ENCODE data around the gene CPAMD8. TPM values are rescaled to one million over a fixed set of nuclear protein-coding genes. Genes with fewer than 3 reads are reported as not detected.

CPAMD8 gene
- total RNA-seq, 4 donors from 2014 or later, result 13.9 to 116 (median 24.2) TPM

- Histone ChIP-seq H3K36me3 (peaks cover 69 to 70% of the 10 kb centered on the region in 2 donors), H3K27me3 (no peaks in the 10 kb centered on the region), H3K4me1 (peaks cover 4 to 16% of the 10 kb centered on the region in 2 donors), H3K9me3 (no peaks in the 10 kb centered on the region), H3K27ac (peak overlapping the region in 1 of 3 donors; percentile 54), H3K4me3 (replicated peaks in 1 of 3) (no peak overlapping the region)
- TF ChIP-seq, protein P1, sequence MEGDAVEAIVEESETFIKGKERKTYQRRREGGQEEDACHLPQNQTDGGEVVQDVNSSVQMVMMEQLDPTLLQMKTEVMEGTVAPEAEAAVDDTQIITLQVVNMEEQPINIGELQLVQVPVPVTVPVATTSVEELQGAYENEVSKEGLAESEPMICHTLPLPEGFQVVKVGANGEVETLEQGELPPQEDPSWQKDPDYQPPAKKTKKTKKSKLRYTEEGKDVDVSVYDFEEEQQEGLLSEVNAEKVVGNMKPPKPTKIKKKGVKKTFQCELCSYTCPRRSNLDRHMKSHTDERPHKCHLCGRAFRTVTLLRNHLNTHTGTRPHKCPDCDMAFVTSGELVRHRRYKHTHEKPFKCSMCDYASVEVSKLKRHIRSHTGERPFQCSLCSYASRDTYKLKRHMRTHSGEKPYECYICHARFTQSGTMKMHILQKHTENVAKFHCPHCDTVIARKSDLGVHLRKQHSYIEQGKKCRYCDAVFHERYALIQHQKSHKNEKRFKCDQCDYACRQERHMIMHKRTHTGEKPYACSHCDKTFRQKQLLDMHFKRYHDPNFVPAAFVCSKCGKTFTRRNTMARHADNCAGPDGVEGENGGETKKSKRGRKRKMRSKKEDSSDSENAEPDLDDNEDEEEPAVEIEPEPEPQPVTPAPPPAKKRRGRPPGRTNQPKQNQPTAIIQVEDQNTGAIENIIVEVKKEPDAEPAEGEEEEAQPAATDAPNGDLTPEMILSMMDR (IDR thresholded peaks at IDR 0.05), result no peak
- no peak for TF ChIP-seq POLR2A (IDR thresholded peaks at IDR 0.05)
- intact Hi-C loops (cut with DNase I), result no loop called here
- WGBS, 2 donors, result 81 to 90% methylated on average over 1 of the region's 1 CpG
- DNase-seq, result no peak
These were observed 152.2 kb downstream of the CPAMD8 start for GRCh38 chr19:16874250-16874977.

DNA sequence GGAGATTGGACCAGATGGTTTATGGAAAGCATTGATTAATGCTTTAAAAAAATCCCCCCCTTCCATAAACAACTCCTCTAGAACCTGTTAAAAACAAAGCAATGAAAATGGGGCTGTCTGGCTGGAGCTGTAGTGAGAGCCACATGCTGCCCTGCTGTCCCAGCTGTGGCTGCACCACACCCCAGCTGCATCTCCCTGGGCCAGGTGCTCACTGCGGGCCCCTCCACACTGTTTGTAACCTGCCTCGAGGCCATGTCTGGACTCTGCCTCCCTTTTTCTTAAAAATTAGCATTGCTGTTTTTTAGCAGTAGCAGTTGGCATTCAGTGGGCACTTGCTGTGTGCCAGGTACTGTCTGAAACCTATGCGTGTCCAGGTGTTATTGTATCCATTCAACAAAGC is 153.0 kb downstream of the CPAMD8 start:
- intact Hi-C loops (cut with DNase I), result no loop called here
- TF ChIP-seq POLR2A (IDR thresholded peaks at IDR 0.05), result no peak
- TF ChIP-seq, protein P1 (IDR thresholded peaks at IDR 0.05), result no peak
- peak overlapping the region in 1 of 3 donors; percentile 54 for H3K27ac ChIP-seq

GRCh38 chr19:16872728-16873127 is 153.9 kb downstream of the CPAMD8 start:
- no peak for TF ChIP-seq POLR2A (IDR thresholded peaks at IDR 0.05)
- TF ChIP-seq, protein P1 (IDR thresholded peaks at IDR 0.05), result no peak
- Histone ChIP-seq H3K36me3 (peaks cover 65 to 67% of the 10 kb centered on the region in 2 donors), H3K27ac (peak overlapping the region; percentile 23 to 61 (median 54)), H3K4me3 (replicated peaks in 1 of 3) (no peak overlapping the region), H3K27me3 (no peaks in the 10 kb centered on the region), H3K9me3 (no peaks in the 10 kb centered on the region), H3K4me1 (peaks cover 4 to 16% of the 10 kb centered on the region in 2 donors)
- 94 to 96% methylated on average over 20 to 21 of the region's 21 CpGs for WGBS, 2 donors
- intact Hi-C loops (cut with DNase I), result no loop called here
- no peak for DNase-seq

More for the DNA sequence above, 153.0 kb downstream of the CPAMD8 start:
- H3K4me1 ChIP-seq, result peaks cover 4 to 16% of the 10 kb centered on the region in 2 donors
- peaks cover 68 to 70% of the 10 kb centered on the region in 2 donors for H3K36me3 ChIP-seq
- 87 to 96% methylated on average over 3 of the region's 3 CpGs for WGBS, 2 donors
- DNase-seq, result no peak
- no peaks in the 10 kb centered on the region for H3K27me3 ChIP-seq
- no peak overlapping the region for H3K4me3 ChIP-seq (replicated peaks in 1 of 3)
- no peaks in the 10 kb centered on the region for H3K9me3 ChIP-seq

GRCh38 chr19:16871871-16872270 is 154.7 kb downstream of the CPAMD8 start:
- DNase-seq, result no peak
- WGBS, 2 donors, result 84 to 90% methylated on average over 7 of the region's 7 CpGs
- peak overlapping the region in 2 of 3 donors; percentile 61 to 71 for H3K27ac ChIP-seq
- no peak overlapping the region for H3K4me3 ChIP-seq (replicated peaks in 1 of 3)
- H3K36me3 ChIP-seq, result peaks cover 65 to 67% of the 10 kb centered on the region in 2 donors
- peaks cover 4 to 16% of the 10 kb centered on the region in 2 donors for H3K4me1 ChIP-seq
- intact Hi-C loops (cut with DNase I), result no loop called here
- TF ChIP-seq POLR2A (IDR thresholded peaks at IDR 0.05), result no peak
- TF ChIP-seq, protein P1 (IDR thresholded peaks at IDR 0.05), result no peak
- no peaks in the 10 kb centered on the region for H3K27me3 ChIP-seq
- H3K9me3 ChIP-seq, result no peaks in the 10 kb centered on the region

DNA sequence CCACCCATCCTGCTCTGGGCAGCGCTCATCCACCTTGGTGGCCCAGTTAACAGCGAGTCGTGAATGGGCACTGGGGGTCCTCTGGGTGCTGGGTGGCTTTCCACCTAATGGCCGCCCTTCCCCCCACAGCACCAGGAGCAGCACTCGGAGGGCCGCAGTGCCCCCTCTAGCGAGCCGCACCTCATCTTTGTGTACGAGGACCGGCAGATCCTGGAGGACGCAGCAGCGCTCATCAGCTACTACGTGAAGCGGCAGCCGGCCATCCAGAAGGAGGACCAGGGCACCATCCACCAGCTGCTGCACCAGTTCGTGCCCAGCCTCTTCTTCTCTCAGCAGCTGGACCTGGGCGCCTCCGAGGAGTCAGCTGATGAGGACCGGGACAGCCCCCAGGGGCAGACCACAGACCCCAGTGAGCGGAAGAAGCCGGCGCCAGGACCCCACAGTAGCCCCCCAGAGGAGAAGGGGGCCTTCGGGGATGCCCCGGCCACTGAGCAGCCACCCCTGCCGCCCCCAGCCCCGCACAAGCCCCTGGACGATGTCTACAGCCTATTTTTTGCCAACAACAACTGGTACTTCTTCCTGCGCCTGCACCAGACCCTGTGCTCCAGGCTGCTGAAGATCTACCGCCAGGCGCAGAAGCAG is 157.2 kb downstream of the CPAMD8 start:
- no peak overlapping the region for H3K4me3 ChIP-seq (replicated peaks in 1 of 3)
- peaks cover 4 to 8% of the 10 kb centered on the region in 2 donors for H3K4me1 ChIP-seq
- TF ChIP-seq, protein P1 (IDR thresholded peaks at IDR 0.05), result no peak
- no peak for TF ChIP-seq POLR2A (IDR thresholded peaks at IDR 0.05)
- DNase-seq, result no peak
- H3K36me3 ChIP-seq, result peaks cover 78 to 81% of the 10 kb centered on the region in 2 donors
- H3K27me3 ChIP-seq, result no peaks in the 10 kb centered on the region
- no peak overlapping the region for H3K27ac ChIP-seq
- no peaks in the 10 kb centered on the region for H3K9me3 ChIP-seq
- 96% methylated on average over 16 to 24 of the region's 30 CpGs for WGBS, 2 donors
- intact Hi-C loops (cut with DNase I), result no loop called here
